HG03565 (cell line): ENCODE data around the gene ADISSP.

Experiments used
- ATAC-seq: cut with Tn5 transposase; IDR thresholded peaks from one replicate; pipeline ENCODE4 v1.9.1; 2021; ENCODE audit warnings: mild to moderate bottlenecking, moderate library complexity; ENCODE audit not compliant: unreplicated experiment

Gene ADISSP

GRCh38 chr20:3720626-3721025 is 46.9 kb downstream of the ADISSP start:
- no peak for ATAC-seq

GRCh38 chr20:3720068-3720467 is 47.5 kb downstream of the ADISSP start:
- no peak for ATAC-seq

GRCh38 chr20:3719046-3719445 is 48.5 kb downstream of the ADISSP start:
- no peak for ATAC-seq

- no peak for ATAC-seq
Measured at GRCh38 chr20:3716195-3716834, 51.2 kb downstream of the ADISSP start.

- no peak for ATAC-seq
Measured at GRCh38 chr20:3714092-3714491, 53.5 kb downstream of the ADISSP start.

- ATAC-seq, result no peak
Measured at GRCh38 chr20:3712279-3712873, 55.2 kb downstream of the ADISSP start, which contains the start of gene SIGLEC1. TSS of gene SIGLEC1 (minus strand) at chr20:3712600. CDS start at chr20:3707128, 5,472 bp downstream.

GRCh38 chr20:3711484-3711941 is 56.0 kb downstream of the ADISSP start:
- ATAC-seq, result no peak

- no peak for ATAC-seq
Measured at GRCh38 chr20:3710703-3711483, 56.7 kb downstream of the ADISSP start.

- no peak for ATAC-seq
Measured at GRCh38 chr20:3710011-3710466, 57.5 kb downstream of the ADISSP start.

- ATAC-seq, result no peak
Measured at GRCh38 chr20:3707508-3707899, 60.0 kb downstream of the ADISSP start.

- no peak for ATAC-seq
Measured at GRCh38 chr20:3706774-3707507, 60.6 kb downstream of the ADISSP start.

GRCh38 chr20:3705970-3706739 is 61.4 kb downstream of the ADISSP start:
- no peak for ATAC-seq

GRCh38 chr20:3705491-3705969 is 62.0 kb downstream of the ADISSP start:
- no peak for ATAC-seq

GRCh38 chr20:3704087-3704486 is 63.5 kb downstream of the ADISSP start:
- no peak for ATAC-seq
